Left forelimb (tissue), 1 donor: Measurements from ENCODE around the gene ZNF121.

ENCODE experiments used
- DNase-seq: peaks from one replicate; pipeline ENCODE4 v3.0.0-alpha.2; 2018; ENCODE audit warnings: low spot score

Gene ZNF121

GRCh38 chr19:9538183-9539058 is 45.9 kb downstream of the ZNF121 start, which contains the start of gene ZNF426:
TSS of gene ZNF426 (minus strand) at chr19:9538645. CDS start at chr19:9536232, 2,413 bp downstream.
- peak; percentile 94 for DNase-seq

GRCh38 chr19:9535934-9536333 is 48.4 kb downstream of the ZNF121 start:
- no peak for DNase-seq

DNA sequence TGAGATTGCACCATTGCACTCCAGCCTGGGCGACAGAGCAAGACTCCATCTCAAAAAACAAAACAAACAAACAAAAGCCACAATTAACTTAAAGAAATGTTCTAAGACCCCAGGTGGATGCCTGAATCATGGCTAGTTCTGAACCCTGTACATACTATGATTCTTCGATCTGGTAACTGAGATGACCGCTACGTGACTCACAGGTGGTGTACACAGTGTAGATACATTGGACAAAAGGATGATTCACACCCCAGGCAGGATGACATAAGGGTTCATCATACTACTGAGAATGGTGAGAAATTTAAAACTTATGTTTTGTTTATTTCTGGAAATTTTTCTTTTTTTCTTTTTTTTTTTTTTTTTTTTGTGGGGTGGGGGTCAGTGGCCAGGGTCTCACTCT is 52.4 kb downstream of the ZNF121 start:
- DNase-seq, result no peak

GRCh38 chr19:9528757-9529336 is 55.5 kb downstream of the ZNF121 start:
- DNase-seq, result no peak

- no peak for DNase-seq
These were observed 60.3 kb downstream of the ZNF121 start for GRCh38 chr19:9523885-9524474.
